Fibroblast of mammary gland (primary cell): Measurements from ENCODE around the gene MEGF6.
A peak's percentile ranks its signal among the peaks of the same experiment; 100 is the strongest.

Experiments used
- DNase-seq: peaks from one replicate; pipeline ENCODE4 v3.0.0-alpha.2; 2010; ENCODE audit warnings: low read depth
- H3K4me3 ChIP-seq: 2 replicates; pipeline ENCODE4 v1.5.1; 2011; ENCODE audit warnings: low read depth, mild to moderate bottlenecking, low read length, moderate library complexity; ENCODE audit not compliant: control insufficient read depth
- TF ChIP-seq, protein P1 (sequence below): conservative IDR thresholded peaks from 2 replicates; pipeline ENCODE4 v1.5.1; 2011; ENCODE audit warnings: low read depth, low read length, inconsistent platforms; ENCODE audit not compliant: control insufficient read depth, insufficient read depth

The MEGF6 gene

DNA sequence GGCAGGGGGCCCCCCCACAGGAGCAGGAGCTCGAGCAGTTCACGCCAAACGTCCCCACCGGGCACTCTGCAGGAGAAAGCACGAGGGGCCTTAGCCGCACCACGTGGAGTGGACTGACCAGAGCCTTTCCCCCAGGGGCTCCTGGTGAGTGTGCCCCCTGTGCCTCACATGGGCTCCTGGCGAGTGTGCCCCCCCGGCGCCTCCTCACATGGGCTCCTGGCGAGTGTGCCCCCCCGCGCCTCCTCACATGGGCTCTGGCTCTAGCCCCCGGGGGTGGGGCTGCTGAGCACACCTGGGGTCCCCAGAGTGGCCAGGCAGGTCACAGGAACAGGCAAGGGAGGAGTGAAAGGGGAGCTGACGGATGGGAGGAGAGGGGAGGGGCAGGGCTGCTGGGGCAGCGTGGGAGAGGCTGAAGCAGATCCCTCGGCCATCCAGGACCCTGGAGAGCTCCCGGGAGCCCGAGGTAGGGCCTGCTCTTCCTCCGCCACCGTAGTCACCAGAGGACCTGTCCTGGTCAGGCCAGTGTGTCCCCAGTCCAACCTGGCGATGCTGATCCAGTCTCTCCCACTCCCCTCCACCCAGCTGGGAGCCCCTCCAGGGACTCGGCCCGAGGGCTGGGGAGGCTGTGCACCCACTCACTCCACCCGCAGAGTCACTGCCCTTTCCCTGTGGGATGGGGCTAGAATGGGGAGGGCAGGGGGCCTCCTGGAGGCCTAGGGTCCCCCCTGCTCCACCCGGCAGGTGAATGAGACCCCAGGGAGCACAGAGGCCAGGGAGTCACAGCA is 109.3 kb downstream of the MEGF6 start:
- TF ChIP-seq, protein P1, sequence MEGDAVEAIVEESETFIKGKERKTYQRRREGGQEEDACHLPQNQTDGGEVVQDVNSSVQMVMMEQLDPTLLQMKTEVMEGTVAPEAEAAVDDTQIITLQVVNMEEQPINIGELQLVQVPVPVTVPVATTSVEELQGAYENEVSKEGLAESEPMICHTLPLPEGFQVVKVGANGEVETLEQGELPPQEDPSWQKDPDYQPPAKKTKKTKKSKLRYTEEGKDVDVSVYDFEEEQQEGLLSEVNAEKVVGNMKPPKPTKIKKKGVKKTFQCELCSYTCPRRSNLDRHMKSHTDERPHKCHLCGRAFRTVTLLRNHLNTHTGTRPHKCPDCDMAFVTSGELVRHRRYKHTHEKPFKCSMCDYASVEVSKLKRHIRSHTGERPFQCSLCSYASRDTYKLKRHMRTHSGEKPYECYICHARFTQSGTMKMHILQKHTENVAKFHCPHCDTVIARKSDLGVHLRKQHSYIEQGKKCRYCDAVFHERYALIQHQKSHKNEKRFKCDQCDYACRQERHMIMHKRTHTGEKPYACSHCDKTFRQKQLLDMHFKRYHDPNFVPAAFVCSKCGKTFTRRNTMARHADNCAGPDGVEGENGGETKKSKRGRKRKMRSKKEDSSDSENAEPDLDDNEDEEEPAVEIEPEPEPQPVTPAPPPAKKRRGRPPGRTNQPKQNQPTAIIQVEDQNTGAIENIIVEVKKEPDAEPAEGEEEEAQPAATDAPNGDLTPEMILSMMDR: no peak
- no peak overlapping the region for H3K4me3 ChIP-seq
- peak; percentile 28 for DNase-seq

DNA sequence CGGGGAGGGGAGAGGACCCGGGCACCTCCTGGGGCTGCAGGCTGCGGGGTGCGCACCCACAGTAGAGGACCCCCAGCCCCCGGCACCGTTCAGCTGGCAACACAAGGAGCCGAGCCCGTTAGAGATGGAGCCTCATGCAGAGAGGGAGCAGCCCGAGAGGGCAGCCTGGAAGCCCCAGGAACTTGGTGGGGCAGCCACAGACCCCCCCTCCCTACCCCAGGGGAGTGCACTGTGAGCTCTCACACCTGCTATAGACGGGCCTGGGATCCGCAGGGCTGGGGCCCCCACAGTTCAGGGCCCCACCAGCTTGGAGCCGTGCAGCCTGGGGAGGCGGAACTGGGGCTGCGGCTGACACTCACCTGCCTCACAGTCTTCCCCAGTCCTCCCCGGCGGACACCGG is 109.9 kb downstream of the MEGF6 start:
- no peak overlapping the region for H3K4me3 ChIP-seq
- TF ChIP-seq, protein P1: no peak
- DNase-seq: no peak

DNA sequence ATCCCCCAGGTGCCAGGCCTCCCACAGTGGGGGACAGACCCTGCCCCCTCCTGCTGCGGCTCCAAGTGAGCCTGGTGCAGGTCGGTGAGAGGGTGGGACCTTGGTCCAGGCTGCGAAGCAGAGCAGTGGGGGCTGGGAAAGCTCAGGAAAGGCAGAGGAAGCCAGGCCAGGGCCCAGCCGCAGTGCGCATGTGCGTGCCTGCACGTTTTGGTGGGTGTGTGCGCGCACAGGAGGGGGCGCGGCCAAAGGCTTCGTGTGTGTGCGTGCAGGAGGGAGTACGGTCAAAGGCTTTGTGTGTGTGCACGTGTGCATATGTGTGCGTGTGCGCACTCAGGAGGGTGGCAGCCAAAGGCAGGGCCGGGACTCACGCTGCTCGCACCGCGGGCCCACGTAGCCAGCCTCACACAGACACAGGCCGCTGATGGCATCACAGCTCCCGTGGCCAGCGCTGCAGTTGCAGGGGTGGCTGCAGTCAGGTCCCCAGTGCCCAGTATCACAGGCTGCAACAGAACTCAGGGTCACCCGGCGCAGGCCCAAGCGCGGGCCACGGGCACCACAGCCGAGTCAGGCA is 111.0 kb downstream of the MEGF6 start:
- TF ChIP-seq, protein P1: no peak
- DNase-seq: no peak
- no peak overlapping the region for H3K4me3 ChIP-seq

DNA sequence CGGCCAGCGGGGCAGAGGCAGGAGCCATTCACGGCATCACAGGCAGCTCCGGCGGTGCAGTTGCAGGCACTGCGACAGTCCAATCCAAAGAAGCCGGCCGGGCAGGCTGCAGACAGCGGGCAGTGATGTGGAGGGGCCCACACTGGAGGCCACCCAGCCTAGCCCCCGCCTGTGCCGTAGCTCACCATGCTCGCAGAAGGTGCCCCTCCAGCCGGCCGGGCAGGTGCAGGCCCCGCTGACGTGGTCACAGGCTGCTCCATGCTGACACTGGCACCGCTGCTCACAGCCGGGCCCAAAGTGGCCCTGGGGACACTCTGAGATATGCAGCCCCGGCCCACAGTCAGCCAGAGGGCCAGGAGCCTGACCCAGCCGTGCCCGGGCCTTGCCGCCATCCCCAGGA is 111.7 kb downstream of the MEGF6 start:
- no peak overlapping the region for H3K4me3 ChIP-seq
- no peak for DNase-seq
- TF ChIP-seq, protein P1: no peak

DNA sequence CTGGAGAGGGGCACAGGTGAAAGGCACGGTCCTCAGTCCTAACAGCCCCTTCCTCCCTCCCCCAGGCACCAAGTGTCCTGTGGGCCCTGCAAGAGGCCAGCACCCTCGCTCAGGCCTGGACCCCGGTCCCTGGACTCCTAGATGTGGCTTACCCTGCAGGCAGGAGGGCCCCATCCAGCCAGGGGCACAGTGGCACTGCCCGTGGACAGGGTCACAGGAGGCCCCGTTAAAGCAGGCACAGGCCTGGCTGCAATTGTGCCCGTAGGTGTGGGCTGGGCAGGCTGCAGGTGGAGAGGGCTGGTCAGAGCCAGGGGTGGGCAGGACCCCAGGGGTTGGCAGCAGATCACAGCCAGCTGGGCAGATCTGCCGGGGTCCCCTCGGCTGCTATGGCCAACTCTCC is 112.3 kb downstream of the MEGF6 start:
- TF ChIP-seq, protein P1: no peak
- no peak overlapping the region for H3K4me3 ChIP-seq
- DNase-seq: no peak

DNA sequence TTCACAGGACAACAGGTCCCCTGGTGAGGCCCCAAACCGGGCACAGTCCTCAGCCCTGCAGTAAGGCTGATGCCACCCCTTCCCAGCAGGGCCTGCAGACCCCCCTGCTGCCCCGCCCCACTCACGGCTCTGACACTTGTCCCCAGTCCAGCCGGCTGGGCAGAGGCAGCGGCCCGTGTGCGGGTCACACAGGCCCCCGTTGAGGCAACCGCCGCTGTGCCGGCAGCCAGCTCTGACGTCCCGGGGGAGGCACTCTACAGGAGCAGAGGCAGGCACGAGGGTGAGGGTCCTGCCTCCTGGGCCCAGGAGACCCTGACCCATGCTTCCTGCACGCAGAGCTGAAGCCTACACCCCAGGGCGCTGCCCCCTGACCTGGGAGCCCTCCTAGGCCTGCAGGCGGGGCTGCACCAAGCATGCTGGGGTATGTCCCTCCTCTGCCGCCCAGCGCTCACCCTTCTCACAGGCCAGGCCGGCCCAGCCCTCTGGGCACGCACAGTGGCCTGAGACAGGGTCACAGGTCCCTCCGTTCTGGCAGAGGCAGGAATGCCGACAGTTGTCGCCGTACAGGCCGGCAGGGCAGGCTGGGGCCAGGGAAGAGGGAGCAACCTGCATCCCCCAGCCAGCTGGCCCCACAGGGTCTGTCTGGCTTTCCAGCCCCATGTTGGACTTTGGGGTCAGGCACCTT is 112.9 kb downstream of the MEGF6 start:
- DNase-seq: no peak
- TF ChIP-seq, protein P1: no peak
- no peak overlapping the region for H3K4me3 ChIP-seq
